PC-9 (cell line): Measurements from ENCODE around the gene ARHGEF7. TPM values are rescaled to one million over a fixed set of nuclear protein-coding genes. Genes with fewer than 3 reads are reported as not detected.
"Not testable (repeated sequence)": the region's sequence is repeated elsewhere in the genome, so short reads cannot be mapped to it uniquely, and the experiment has no call there.

Source experiments
- BruUV-seq: library from RNA; stranded (reverse); fragments of 400-500 nt; replicated peaks from 2 replicates; lab custom pipeline; 2021; lab: Mats Ljungman, UMichigan
- CTCF ChIA-PET: fragments of 300-600 bp; sonication (Branson Sonifier 250); formaldehyde crosslinking; loops from one replicate; lab custom pipeline; 2022; ENCODE audit warnings: antibody characterized with exemption; lab: Charles Lee
- POLR2A ChIA-PET: fragments of 300-600 bp; sonication (Branson Sonifier 250); formaldehyde crosslinking; loops from one replicate; lab custom pipeline; 2022; ENCODE audit warnings: antibody characterized with exemption; ENCODE audit not compliant: unreplicated experiment; lab: Charles Lee
- DNase-seq, 2 experiments: peaks; one replicate each; pipeline versions ENCODE4 v3.0.0 to v3.0.0-alpha.2; 2015 to 2022; ENCODE audit warnings: mixed read lengths in 1 of 2
- H2AFZ ChIP-seq: fragments of 200-600 bp; sonication (generic); 2 replicates; pipeline ENCODE4 v1.8.1; 2017; ENCODE audit warnings: antibody characterized with exemption
- H3F3A ChIP-seq: fragments of 200-600 bp; sonication (generic); 2 replicates; pipeline ENCODE4 v1.8.1; 2017; ENCODE audit warnings: antibody characterized with exemption, mild to moderate bottlenecking, low read depth; ENCODE audit not compliant: insufficient read depth
- H3K27ac ChIP-seq: fragments of 200-600 bp; sonication (generic); 2 replicates; pipeline ENCODE4 v1.6.1; 2016; ENCODE audit warnings: mixed run types
- H3K27me3 ChIP-seq: fragments of 200-600 bp; sonication (generic); 2 replicates; pipeline ENCODE4 v1.6.1; 2016; ENCODE audit warnings: low read depth, mixed run types; ENCODE audit not compliant: insufficient read depth
- H3K36me3 ChIP-seq: fragments of 200-600 bp; sonication (generic); 2 replicates; pipeline ENCODE4 v1.6.1; 2016; ENCODE audit warnings: low read depth, mixed run types
- H3K4me1 ChIP-seq: fragments of 200-600 bp; sonication (generic); replicated peaks from 2 replicates; pipeline ENCODE4 v1.6.1; 2016; ENCODE audit warnings: mixed run types; ENCODE audit not compliant: insufficient read depth
- H3K4me2 ChIP-seq: fragments of 200-600 bp; sonication (generic); 2 replicates; pipeline ENCODE4 v1.6.1; 2017; ENCODE audit warnings: mixed run types
- H3K4me3 ChIP-seq: fragments of 200-600 bp; sonication (generic); 2 replicates; pipeline ENCODE4 v1.6.1; 2016; ENCODE audit warnings: mixed run types
- H3K79me2 ChIP-seq: fragments of 200-600 bp; sonication (generic); 2 replicates; pipeline ENCODE4 v1.6.1; 2017; ENCODE audit warnings: low read depth, mixed run types
- H3K9me2 ChIP-seq: fragments of 200-600 bp; sonication (generic); 2 replicates; pipeline ENCODE4 v1.8.1; 2017; ENCODE audit warnings: mild to moderate bottlenecking; ENCODE audit not compliant: insufficient read depth
- H3K9me3 ChIP-seq: fragments of 200-600 bp; sonication (generic); 2 replicates; pipeline ENCODE4 v1.8.1; 2016; ENCODE audit warnings: low read depth; ENCODE audit not compliant: insufficient read depth
- H4K20me1 ChIP-seq: fragments of 200-600 bp; sonication (generic); 2 replicates; pipeline ENCODE4 v1.8.1; 2017; ENCODE audit not compliant: insufficient read depth
- CTCF ChIP-seq: fragments of 200-600 bp; sonication (generic); conservative IDR thresholded peaks from 2 replicates; pipeline ENCODE4 v1.6.1; 2017; ENCODE audit warnings: mixed run types, antibody characterized with exemption, mild to moderate bottlenecking, moderate library complexity
- EZH2 ChIP-seq: fragments of 200-600 bp; sonication (generic); IDR thresholded peaks from 2 replicates; pipeline ENCODE4 v1.8.0; 2017; ENCODE audit warnings: antibody characterized with exemption, low read depth
- intact Hi-C: fragments of 100-400 bp; cut with micrococcal nuclease; formaldehyde crosslinking; loops from one replicate; pipeline ENCODE4 v1.10.0; 2022; ENCODE audit not compliant: unreplicated experiment
- total RNA-seq: library from RNA; stranded (reverse); gene quantifications from 2 replicates; pipeline ENCODE4 v1.2.3, GENCODE V29; 2021

The ARHGEF7 gene
- total RNA-seq, 1 experiment from 2014 or later: 37.0 TPM

- Histone ChIP-seq H3K27ac (no peak overlapping the region), H3K4me3 (no peak overlapping the region), H3K9me3 (no peaks in the 10 kb centered on the region), H2AFZ (no peak overlapping the region), H3K79me2 (peaks cover 57% of the 10 kb centered on the region), H3K9me2 (no peaks in the 10 kb centered on the region), H3K4me1 (peaks cover 8% of the 10 kb centered on the region; the same call in 1 of the 2 replicates), H3F3A (no peaks in the 10 kb centered on the region), H3K27me3 (no peaks in the 10 kb centered on the region), H4K20me1 (peaks cover 34% of the 10 kb centered on the region), H3K4me2 (no peak overlapping the region), H3K36me3 (no peaks in the 10 kb centered on the region)
- intact Hi-C loops: no loop called here
- ChIA-PET CTCF (no interaction called here), POLR2A (no interaction called here)
- no peak for TF ChIP-seq CTCF
- no peak for TF ChIP-seq EZH2
- peak in 1 of 2 experiments; percentile 27 for DNase-seq
- BruUV-seq: no TSS peak
Measured at GRCh38 chr13:111187960-111188541, 72.9 kb downstream of the ARHGEF7 start.

GRCh38 chr13:111189064-111189505 is 74.0 kb downstream of the ARHGEF7 start:
- H2AFZ ChIP-seq, H3K27me3 ChIP-seq, H3K27ac ChIP-seq, BruUV-seq, POLR2A ChIA-PET, CTCF ChIA-PET, H3K4me1 ChIP-seq, DNase-seq, H3F3A ChIP-seq, H3K4me3 ChIP-seq, H3K4me2 ChIP-seq, intact Hi-C loops, H3K9me2 ChIP-seq, H3K9me3 ChIP-seq, H3K36me3 ChIP-seq: not testable (repeated sequence)
- Histone ChIP-seq H3K79me2 (peaks cover 51% of the 10 kb centered on the region), H4K20me1 (peaks cover 25% of the 10 kb centered on the region)

GRCh38 chr13:111189516-111189915 is 74.4 kb downstream of the ARHGEF7 start:
- Histone ChIP-seq H3K4me1 (peaks cover 12% of the 10 kb centered on the region; the same call in 1 of the 2 replicates), H3K79me2 (peaks cover 47% of the 10 kb centered on the region), H4K20me1 (peaks cover 25% of the 10 kb centered on the region)
- H3K27ac ChIP-seq, H3K9me2 ChIP-seq, H3K36me3 ChIP-seq, H3K4me3 ChIP-seq, intact Hi-C loops, H2AFZ ChIP-seq, CTCF ChIA-PET, H3F3A ChIP-seq, H3K4me2 ChIP-seq, H3K27me3 ChIP-seq, POLR2A ChIA-PET, DNase-seq, BruUV-seq, H3K9me3 ChIP-seq: not testable (repeated sequence)

GRCh38 chr13:111193223-111193622 is 78.1 kb downstream of the ARHGEF7 start:
- H3K36me3 ChIP-seq, H3K9me2 ChIP-seq, H3K27ac ChIP-seq, H3K27me3 ChIP-seq, BruUV-seq, H3K9me3 ChIP-seq, POLR2A ChIA-PET, H3K4me1 ChIP-seq, intact Hi-C loops, H3K4me2 ChIP-seq, H2AFZ ChIP-seq, DNase-seq, H3F3A ChIP-seq, H3K4me3 ChIP-seq, CTCF ChIA-PET: not testable (repeated sequence)
- Histone ChIP-seq H3K79me2 (peaks cover 23% of the 10 kb centered on the region), H4K20me1 (peaks cover 12% of the 10 kb centered on the region)

- H3K79me2 ChIP-seq, H3K27ac ChIP-seq, POLR2A ChIA-PET, H3K27me3 ChIP-seq, DNase-seq, BruUV-seq, H3K36me3 ChIP-seq, H3K9me2 ChIP-seq, H3K4me1 ChIP-seq, CTCF ChIA-PET, H3K4me2 ChIP-seq, intact Hi-C loops, H4K20me1 ChIP-seq, H3K9me3 ChIP-seq, H3K4me3 ChIP-seq, H3F3A ChIP-seq, H2AFZ ChIP-seq: not testable (repeated sequence)
Measured at GRCh38 chr13:111194651-111195050, 79.5 kb downstream of the ARHGEF7 start.

GRCh38 chr13:111198732-111199378 is 83.7 kb downstream of the ARHGEF7 start:
- BruUV-seq, H3K9me2 ChIP-seq, H3K27me3 ChIP-seq, H3K9me3 ChIP-seq, CTCF ChIA-PET, POLR2A ChIA-PET, H3F3A ChIP-seq, intact Hi-C loops, H2AFZ ChIP-seq, H3K4me2 ChIP-seq, H3K36me3 ChIP-seq, H3K27ac ChIP-seq, H3K4me3 ChIP-seq, H3K4me1 ChIP-seq, DNase-seq: not testable (repeated sequence)
- H4K20me1 ChIP-seq: peaks cover 27% of the 10 kb centered on the region
- peaks cover 21% of the 10 kb centered on the region for H3K79me2 ChIP-seq
